HepG2 (cell line): ENCODE measurements around the gene NRG3. TPM values are rescaled to one million over a fixed set of nuclear protein-coding genes. Genes with fewer than 3 reads are reported as not detected.

ENCODE experiments used
- ATAC-seq: fragments of 200-7000 bp; cut with Tn5 transposase; 3 replicates; pipeline ENCODE4 v1.9.1; 2020; ENCODE audit warnings: mild to moderate bottlenecking, moderate library complexity
- BruUV-seq: library from RNA; stranded (reverse); fragments of 400-500 nt; replicated peaks from 2 replicates; lab custom pipeline; 2021; lab: Mats Ljungman, UMichigan
- CTCF ChIA-PET: fragments of 300-600 bp; formaldehyde crosslinking; extraction: SDS; loops from one replicate; lab custom pipeline; 2021; ENCODE audit warnings: low total read pairs, inconsistent platforms, low intra/inter-chr PET ratio; lab: Yijun Ruan, JAX
- POLR2A ChIA-PET: fragments of 350-600 bp; sonication (Branson Sonifier 250); formaldehyde crosslinking; loops from one replicate; lab custom pipeline; 2020; ENCODE audit warnings: antibody characterized with exemption, inconsistent platforms; lab: Yijun Ruan, JAX
- DNase-seq: peaks from one replicate; pipeline ENCODE4 v3.0.0-alpha.2; 2015; ENCODE audit warnings: low spot score
- FAIRE-seq: peaks from 3 replicates; lab custom pipeline; 2011; peaks lifted over from hg19 to GRCh38; lab: Jason Lieb, UNC
- H2AFZ ChIP-seq: one replicate; pipeline ENCODE4 v1.6.1; 2011; ENCODE audit warnings: low read length, inconsistent platforms
- H3K27ac ChIP-seq: fragments of 300-600 bp; 3 replicates; pipeline ENCODE4 v1.8.0; 2011; ENCODE audit warnings: mixed run types, mild to moderate bottlenecking, mixed read lengths, low read length, inconsistent platforms; ENCODE audit not compliant: insufficient read depth; ENCODE audit errors: extremely low read length
- H3K27me3 ChIP-seq, 2 experiments: fragments of 200-600 bp in 1 of 2; 2 replicates in 1 of 2; 3 replicates in 1 of 2; pipeline versions ENCODE4 v1.6.0 to v1.8.0; 2011; ENCODE audit warnings: low read length in 2 of 2, mild to moderate bottlenecking in 2 of 2, moderate library complexity in 2 of 2, inconsistent platforms in 1 of 2; ENCODE audit not compliant: insufficient read depth in 2 of 2, control insufficient read depth in 1 of 2
- H3K36me3 ChIP-seq, 2 experiments: fragments of 200-600 bp in 1 of 2; replicated peaks in 1 of 2; 2 replicates in 1 of 2; 3 replicates in 1 of 2; pipeline versions ENCODE4 v1.5.1 to v1.8.0; 2011; ENCODE audit warnings: low read length in 2 of 2, inconsistent platforms in 1 of 2; ENCODE audit not compliant: insufficient read depth in 2 of 2, control insufficient read depth in 1 of 2
- H3K4me1 ChIP-seq: 2 replicates; pipeline ENCODE4 v1.5.1; 2012; ENCODE audit warnings: low read length, inconsistent platforms; ENCODE audit not compliant: insufficient read depth
- H3K4me2 ChIP-seq: 2 replicates; pipeline ENCODE4 v1.6.0; 2011; ENCODE audit warnings: low read depth, low read length, inconsistent platforms
- H3K4me3 ChIP-seq, 3 experiments: fragments of 200-600 bp in 1 of 3; sonication (generic), shearing (Covaris generic) in 1 of 3; replicated peaks in 1 of 3; 2 replicates each; pipeline ENCODE4 v1.5.1; 2011 to 2016; ENCODE audit warnings: low read length in 3 of 3, inconsistent platforms in 2 of 3, low read depth in 2 of 3, mild to moderate bottlenecking in 2 of 3, control low read depth in 1 of 3, mixed read lengths in 1 of 3; ENCODE audit not compliant: insufficient read depth in 1 of 3
- H3K79me2 ChIP-seq: one replicate; pipeline ENCODE4 v1.6.1; 2011; ENCODE audit warnings: low read length, inconsistent platforms; ENCODE audit not compliant: insufficient read depth
- H3K9ac ChIP-seq: 2 replicates; pipeline ENCODE4 v1.6.0; 2011; ENCODE audit warnings: mild to moderate bottlenecking, low read depth, low read length, inconsistent platforms; ENCODE audit not compliant: insufficient read depth
- H3K9me3 ChIP-seq: 2 replicates; pipeline ENCODE4 v1.5.1; 2012; ENCODE audit warnings: mild to moderate bottlenecking, low read length
- H4K20me1 ChIP-seq: 2 replicates; pipeline ENCODE4 v1.6.0; 2011; ENCODE audit warnings: inconsistent platforms, mild to moderate bottlenecking, low read length, moderate library complexity; ENCODE audit not compliant: insufficient read depth
- CCAR2 ChIP-seq: fragments of 200-400 bp; formaldehyde crosslinking; optimal IDR thresholded peaks from 2 replicates; pipeline ENCODE3; 2018; ENCODE audit warnings: low read depth, mild to moderate bottlenecking, low read length, moderate library complexity
- GZF1 ChIP-seq: sonication (generic); formaldehyde crosslinking; IDR thresholded peaks from 2 replicates; pipeline ENCODE4 v1.5.1; 2020; ENCODE audit warnings: mild to moderate bottlenecking, missing genetic modification reagents
- MIXL1 ChIP-seq: IDR thresholded peaks from 2 replicates; pipeline ENCODE4 v1.6.1; 2016
- ONECUT2 ChIP-seq: sonication (generic); formaldehyde crosslinking; IDR thresholded peaks from 2 replicates; pipeline ENCODE4 v1.4.0; 2020; ENCODE audit warnings: missing genetic modification reagents
- STAG1 ChIP-seq: sonication (generic); formaldehyde crosslinking; IDR thresholded peaks from 2 replicates; pipeline ENCODE4 v1.4.0; 2020; ENCODE audit warnings: missing genetic modification reagents
- TEAD3 ChIP-seq: optimal IDR thresholded peaks from 2 replicates; pipeline ENCODE3; 2016; ENCODE audit warnings: borderline replicate concordance
- ZNF136 ChIP-seq: sonication (generic); formaldehyde crosslinking; IDR thresholded peaks from 2 replicates; pipeline ENCODE4 v1.8.1; 2022; ENCODE audit warnings: low read depth, mild to moderate bottlenecking, moderate library complexity, missing genetic modification reagents
- ZNF670 ChIP-seq: sonication (generic); formaldehyde crosslinking; IDR thresholded peaks from 2 replicates; pipeline ENCODE4 v1.8.0; 2022; ENCODE audit warnings: mild to moderate bottlenecking, missing genetic modification reagents, borderline replicate concordance
- ZNF703 ChIP-seq: sonication (generic); formaldehyde crosslinking; IDR thresholded peaks from 2 replicates; pipeline ENCODE4 v1.5.1; 2020; ENCODE audit warnings: missing genetic modification reagents, mild to moderate bottlenecking, moderate library complexity, borderline replicate concordance
- WGBS: methylation state at CpG from one replicate; pipeline ENCODE4 v1.1.6; 2017; ENCODE audit warnings: low lambda C conversion rate; 5-methylcytosine and 5-hydroxymethylcytosine counted together
- in situ Hi-C: cut with HindIII; loops from 2 replicates; pipeline ENCODE4 v1.10.0; 2017; ENCODE audit warnings: low pct_unique_long_range_greater_than_20kb; ENCODE audit not compliant: extremely low pct_ligation_motif_present
- intact Hi-C: fragments of 100-400 bp; cut with micrococcal nuclease; formaldehyde crosslinking; loops from one replicate; pipeline ENCODE4 v1.10.0; 2022; ENCODE audit not compliant: unreplicated experiment
- polyA plus RNA-seq, 8 experiments: library from polyadenylated mRNA; depleted of rRNA in 3 of 8; stranded (reverse) in 7 of 8; unstranded in 1 of 8; fragments of >200 nt; fragmentation: Illumina TruSeq in 4 of 8; extraction: Trizol in 4 of 8; gene quantifications; 2 replicates each; pipeline versions ENCODE4 v1.2.1 to v1.2.3, GENCODE V29; 2011 to 2016; ENCODE audit warnings: low read depth in 4 of 8, missing spikeins in 1 of 8, mixed read lengths in 1 of 8; ENCODE audit not compliant: insufficient read depth in 1 of 8
- total RNA-seq, 5 experiments: library from RNA; depleted of rRNA; stranded (reverse); fragments of >200 nt; fragmentation: Illumina TruSeq; extraction: Trizol; gene quantifications; 2 replicates each; pipeline ENCODE4 v1.2.3, GENCODE V29; 2016; ENCODE audit warnings: low read depth in 1 of 5
- TF ChIP-seq, protein P1 (sequence below): sonication (generic); formaldehyde crosslinking; conservative IDR thresholded peaks from 2 replicates; pipeline ENCODE4 v1.4.0; 2020; ENCODE audit warnings: missing genetic modification reagents
- TF ChIP-seq, protein P2 (sequence below): IDR thresholded peaks from 2 replicates; pipeline ENCODE4 v1.6.1; 2018; ENCODE audit warnings: missing genetic modification reagents, mild to moderate bottlenecking, missing compliant biosample characterization

NRG3 gene
- total and polyA plus RNA-seq, 2 of the 13 experiments (the other 11 are each of a cell fraction or from before 2014, with no cell fraction given): not detected

DNA sequence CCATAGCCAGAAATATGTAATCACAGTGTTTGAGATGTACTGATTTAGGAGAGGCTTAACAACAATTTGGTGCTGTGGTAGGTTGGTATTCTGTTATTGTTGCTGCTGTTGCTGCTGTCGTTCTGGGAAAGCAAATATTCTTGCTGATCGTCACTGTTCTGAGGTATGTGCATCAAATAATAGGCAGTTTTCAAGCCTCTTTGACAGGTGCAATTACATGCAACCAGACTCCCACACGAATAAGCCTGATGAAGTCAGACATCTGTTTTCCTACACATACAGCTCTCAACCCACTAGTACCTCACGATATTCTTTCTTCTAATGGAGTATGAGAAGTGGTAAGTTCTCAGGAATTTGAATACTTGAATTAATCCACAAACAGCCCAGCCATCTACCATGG is 46.7 kb upstream of the NRG3 start:
- no peak overlapping the region for H3K4me3 ChIP-seq
- H3K4me1 ChIP-seq: no peaks in the 10 kb centered on the region
- peaks cover 85% of the 10 kb centered on the region for H3K9me3 ChIP-seq
- TF ChIP-seq ZNF703 (no peak), TEAD3 (no peak), MIXL1 (no peak), GZF1 (CRISPR knock-in tag) (no peak), ONECUT2 (CRISPR knock-in tag) (no peak), STAG1 (no peak), CCAR2 (no peak), ZNF136 (CRISPR knock-in tag) (no peak), ZNF670 (CRISPR knock-in tag) (no peak)
- TF ChIP-seq, protein P1, sequence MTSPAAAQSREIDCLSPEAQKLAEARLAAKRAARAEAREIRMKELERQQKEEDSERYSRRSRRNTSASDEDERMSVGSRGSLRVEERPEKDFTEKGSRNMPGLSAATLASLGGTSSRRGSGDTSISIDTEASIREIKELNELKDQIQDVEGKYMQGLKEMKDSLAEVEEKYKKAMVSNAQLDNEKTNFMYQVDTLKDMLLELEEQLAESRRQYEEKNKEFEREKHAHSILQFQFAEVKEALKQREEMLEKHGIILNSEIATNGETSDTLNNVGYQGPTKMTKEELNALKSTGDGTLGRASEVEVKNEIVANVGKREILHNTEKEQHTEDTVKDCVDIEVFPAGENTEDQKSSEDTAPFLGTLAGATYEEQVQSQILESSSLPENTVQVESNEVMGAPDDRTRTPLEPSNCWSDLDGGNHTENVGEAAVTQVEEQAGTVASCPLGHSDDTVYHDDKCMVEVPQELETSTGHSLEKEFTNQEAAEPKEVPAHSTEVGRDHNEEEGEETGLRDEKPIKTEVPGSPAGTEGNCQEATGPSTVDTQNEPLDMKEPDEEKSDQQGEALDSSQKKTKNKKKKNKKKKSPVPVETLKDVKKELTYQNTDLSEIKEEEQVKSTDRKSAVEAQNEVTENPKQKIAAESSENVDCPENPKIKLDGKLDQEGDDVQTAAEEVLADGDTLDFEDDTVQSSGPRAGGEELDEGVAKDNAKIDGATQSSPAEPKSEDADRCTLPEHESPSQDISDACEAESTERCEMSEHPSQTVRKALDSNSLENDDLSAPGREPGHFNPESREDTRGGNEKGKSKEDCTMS (CRISPR knock-in tag): no peak
- TF ChIP-seq, protein P2, sequence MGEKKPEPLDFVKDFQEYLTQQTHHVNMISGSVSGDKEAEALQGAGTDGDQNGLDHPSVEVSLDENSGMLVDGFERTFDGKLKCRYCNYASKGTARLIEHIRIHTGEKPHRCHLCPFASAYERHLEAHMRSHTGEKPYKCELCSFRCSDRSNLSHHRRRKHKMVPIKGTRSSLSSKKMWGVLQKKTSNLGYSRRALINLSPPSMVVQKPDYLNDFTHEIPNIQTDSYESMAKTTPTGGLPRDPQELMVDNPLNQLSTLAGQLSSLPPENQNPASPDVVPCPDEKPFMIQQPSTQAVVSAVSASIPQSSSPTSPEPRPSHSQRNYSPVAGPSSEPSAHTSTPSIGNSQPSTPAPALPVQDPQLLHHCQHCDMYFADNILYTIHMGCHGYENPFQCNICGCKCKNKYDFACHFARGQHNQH (CRISPR knock-in tag): no peak
- intact Hi-C loops: no loop called here
- H3K9ac ChIP-seq: no peak overlapping the region
- no peak overlapping the region for H2AFZ ChIP-seq
- in situ Hi-C loops: no loop called here
- no peak for ATAC-seq
- FAIRE-seq: no peak
- H3K79me2 ChIP-seq: no peaks in the 10 kb centered on the region
- POLR2A ChIA-PET: no interaction called here
- no peaks in the 10 kb centered on the region for H4K20me1 ChIP-seq
- WGBS: 6% methylated on average over 4 of the region's 4 CpGs
- H3K27ac ChIP-seq: no peak overlapping the region
- no TSS peak for BruUV-seq
- CTCF ChIA-PET: no interaction called here
- no peak for DNase-seq
- H3K27me3 ChIP-seq: no peaks in the 10 kb centered on the region
- no peaks in the 10 kb centered on the region for H3K36me3 ChIP-seq
- no peak overlapping the region for H3K4me2 ChIP-seq
